ENCODE results near the gene PDE8B. TPM values are rescaled to one million over a fixed set of nuclear protein-coding genes. Genes with fewer than 3 reads are reported as not detected.

The PDE8B gene
- total and polyA plus RNA-seq, 2 donors (not counting 1 experiment from before 2014, with no cell fraction given) = 0.07 TPM; not detected in 1

- no peak for DNase-seq
- H3K4me3 ChIP-seq (ENCODE audit: control extremely low read depth in 1 of 5, extremely low read depth in 1 of 5, insufficient read depth in 1 of 5, low read depth in 2 of 5, low read length in 4 of 5) = no peak overlapping the region
- H3K27me3 Mint-ChIP-seq = no peaks in the 10 kb centered on the region
- POLR2A ChIA-PET = no interaction called here
- no peak for ATAC-seq (ENCODE audit: low read depth)
- TF ChIP-seq CTCF (IDR thresholded peaks at IDR 0.05) (no peak), EZH2 (IDR thresholded peaks at IDR 0.05; ENCODE audit: borderline replicate concordance, insufficient read depth, low read depth, low read length, poor library complexity, severe bottlenecking) (no peak)
- H3K4me1 Mint-ChIP-seq = no peaks in the 10 kb centered on the region
- CTCF ChIA-PET = no interaction called here
- H3K27ac Mint-ChIP-seq = no peak overlapping the region
- H3K79me2 ChIP-seq (ENCODE audit: control insufficient read depth, insufficient read depth, low read length) = no peaks in the 10 kb centered on the region
- H3K9me3 Mint-ChIP-seq (ENCODE audit: insufficient read depth) = no peaks in the 10 kb centered on the region
- H3K4me1 ChIP-seq (ENCODE audit: control insufficient read depth in 2 of 2, insufficient read depth in 2 of 2, low read length in 2 of 2) = no peaks in the 10 kb centered on the region
- no peaks in the 10 kb centered on the region for H3K27me3 ChIP-seq (replicated peaks in 1 of 4; ENCODE audit: control extremely low read depth in 1 of 4, control insufficient read depth in 3 of 4, insufficient read depth in 4 of 4, low read length in 3 of 4)
- 92% methylated on average over 4 of the region's 5 CpGs for WGBS (ENCODE audit: insufficient coverage)
- H3K4me2 ChIP-seq (replicated peaks; ENCODE audit: low read depth, low read length, poor library complexity, severe bottlenecking) = no peak overlapping the region
- H3K36me3 ChIP-seq (replicated peaks in 1 of 2; ENCODE audit: control extremely low read depth in 1 of 2, control insufficient read depth in 1 of 2, extremely low read depth in 1 of 2, insufficient read depth in 2 of 2, low read length in 1 of 2) = peaks cover 7 to 11% of the 10 kb centered on the region in 2 experiments
- H3K27ac ChIP-seq (ENCODE audit: low read length in 2 of 2) = no peak overlapping the region
- H3K4me3 Mint-ChIP-seq = no peak overlapping the region
- no peak overlapping the region for H2AFZ ChIP-seq (ENCODE audit: insufficient read depth, low read depth, low read length, poor library complexity, severe bottlenecking)
- H3K9ac ChIP-seq (ENCODE audit: low read length) = no peak overlapping the region
- H4K20me1 ChIP-seq (ENCODE audit: control insufficient read depth, insufficient read depth, low read length, poor library complexity, severe bottlenecking) = no peaks in the 10 kb centered on the region
- peaks cover 0 to 2% (median 0%) of the 10 kb centered on the region in 3 donors for H3K9me3 ChIP-seq (ENCODE audit: control extremely low read depth in 1 of 3, control insufficient read depth in 2 of 3, insufficient read depth in 1 of 3, low read length in 2 of 3)
- intact Hi-C loops (cut with micrococcal nuclease) = no loop called here
Observed at GRCh38 chr5:77425420-77425819, 214.9 kb downstream of the PDE8B start.

- H3K9me3 Mint-ChIP-seq (ENCODE audit: insufficient read depth) = no peaks in the 10 kb centered on the region
- H3K4me3 Mint-ChIP-seq = no peak overlapping the region
- Histone ChIP-seq H3K9ac (ENCODE audit: low read length) (no peak overlapping the region), H3K27me3 (replicated peaks in 1 of 4; ENCODE audit: control extremely low read depth in 1 of 4, control insufficient read depth in 3 of 4, insufficient read depth in 4 of 4, low read length in 3 of 4) (no peaks in the 10 kb centered on the region), H3K4me3 (ENCODE audit: control extremely low read depth in 1 of 5, extremely low read depth in 1 of 5, insufficient read depth in 1 of 5, low read depth in 2 of 5, low read length in 4 of 5) (no peak overlapping the region), H3K4me1 (ENCODE audit: control insufficient read depth in 2 of 2, insufficient read depth in 2 of 2, low read length in 2 of 2) (no peaks in the 10 kb centered on the region), H3K27ac (ENCODE audit: low read length in 2 of 2) (no peak overlapping the region), H3K9me3 (ENCODE audit: control extremely low read depth in 1 of 3, control insufficient read depth in 2 of 3, insufficient read depth in 1 of 3, low read length in 2 of 3) (peaks cover 0 to 2% (median 0%) of the 10 kb centered on the region in 3 donors), H2AFZ (ENCODE audit: insufficient read depth, low read depth, low read length, poor library complexity, severe bottlenecking) (no peak overlapping the region), H3K4me2 (replicated peaks; ENCODE audit: low read depth, low read length, poor library complexity, severe bottlenecking) (no peak overlapping the region), H3K79me2 (ENCODE audit: control insufficient read depth, insufficient read depth, low read length) (no peaks in the 10 kb centered on the region), H4K20me1 (ENCODE audit: control insufficient read depth, insufficient read depth, low read length, poor library complexity, severe bottlenecking) (no peaks in the 10 kb centered on the region), H3K36me3 (replicated peaks in 1 of 2; ENCODE audit: control extremely low read depth in 1 of 2, control insufficient read depth in 1 of 2, extremely low read depth in 1 of 2, insufficient read depth in 2 of 2, low read length in 1 of 2) (peaks cover 7 to 11% of the 10 kb centered on the region in 2 experiments)
- 100% methylated on average over 6 of the region's 8 CpGs for whole genome bisulfite sequencing (ENCODE audit: insufficient coverage)
- TF ChIP-seq CTCF (IDR thresholded peaks at IDR 0.05) = no peak
- no peak for TF ChIP-seq EZH2 (IDR thresholded peaks at IDR 0.05; ENCODE audit: borderline replicate concordance, insufficient read depth, low read depth, low read length, poor library complexity, severe bottlenecking)
- no peak overlapping the region for H3K27ac Mint-ChIP-seq
- ChIA-PET POLR2A (no interaction called here), CTCF (no interaction called here)
- ATAC-seq (ENCODE audit: low read depth) (no peak), DNase-seq (no peak)
- H3K4me1 Mint-ChIP-seq = no peaks in the 10 kb centered on the region
- no peaks in the 10 kb centered on the region for H3K27me3 Mint-ChIP-seq
- intact Hi-C loops (cut with micrococcal nuclease) = no loop called here
Observed at GRCh38 chr5:77425998-77426659, 215.6 kb downstream of the PDE8B start.
